Large intestine (tissue), 3 donors: Measurements from ENCODE around the gene MED12L. TPM values are rescaled to one million over a fixed set of nuclear protein-coding genes. Genes with fewer than 3 reads are reported as not detected.
"Not testable (repeated sequence)": the region's sequence is repeated elsewhere in the genome, so short reads cannot be mapped to it uniquely, and the experiment has no call there.

Experiments
- DNase-seq, 2 donors: peaks; one replicate each; pipeline versions ENCODE4 v3.0.0 to v3.0.0-alpha.2; 2013
- H3K27ac ChIP-seq: one replicate; pipeline ENCODE4 v1.5.1; 2013; ENCODE audit warnings: low read length
- H3K27me3 ChIP-seq: 2 replicates; pipeline ENCODE4 v1.6.1; 2013; ENCODE audit warnings: low read length; ENCODE audit not compliant: control insufficient read depth, insufficient read depth
- H3K36me3 ChIP-seq: 2 replicates; pipeline ENCODE4 v1.6.1; 2013; ENCODE audit warnings: low read length; ENCODE audit not compliant: control insufficient read depth, insufficient read depth
- H3K4me1 ChIP-seq: one replicate; pipeline ENCODE4 v1.6.1; 2013; ENCODE audit warnings: low read length; ENCODE audit not compliant: control insufficient read depth, insufficient read depth
- H3K4me3 ChIP-seq: one replicate; pipeline ENCODE4 v1.5.1; 2013; ENCODE audit warnings: low read length
- H3K9me3 ChIP-seq: one replicate; pipeline ENCODE4 v1.6.1; 2013; ENCODE audit warnings: mild to moderate bottlenecking, low read depth, low read length, moderate library complexity; ENCODE audit not compliant: control insufficient read depth
- WGBS: methylation state at CpG from one replicate; pipeline ENCODE4 v1.1.5; 2013; ENCODE audit warnings: low lambda C conversion rate; ENCODE audit not compliant: insufficient coverage; 5-methylcytosine and 5-hydroxymethylcytosine counted together
- polyA plus RNA-seq: library from polyadenylated mRNA; unstranded; fragments of 120-200 nt; gene quantifications from one replicate; pipeline ENCODE4 v1.2.1, GENCODE V29; 2013

Gene MED12L
- polyA plus RNA-seq, 1 donor: 5.4 TPM

GRCh38 chr3:151236316-151236715 lies 150.9 kb downstream of the MED12L start:
- no peaks in the 10 kb centered on the region for H3K4me1 ChIP-seq
- H3K27me3 ChIP-seq: no peaks in the 10 kb centered on the region
- no peaks in the 10 kb centered on the region for H3K36me3 ChIP-seq
- H3K9me3 ChIP-seq: no peaks in the 10 kb centered on the region
- H3K4me3 ChIP-seq: no peak overlapping the region
- DNase-seq: no peak
- no CpG with 5 or more reads among the region's 2 CpGs for WGBS
- H3K27ac ChIP-seq: no peak overlapping the region

DNA sequence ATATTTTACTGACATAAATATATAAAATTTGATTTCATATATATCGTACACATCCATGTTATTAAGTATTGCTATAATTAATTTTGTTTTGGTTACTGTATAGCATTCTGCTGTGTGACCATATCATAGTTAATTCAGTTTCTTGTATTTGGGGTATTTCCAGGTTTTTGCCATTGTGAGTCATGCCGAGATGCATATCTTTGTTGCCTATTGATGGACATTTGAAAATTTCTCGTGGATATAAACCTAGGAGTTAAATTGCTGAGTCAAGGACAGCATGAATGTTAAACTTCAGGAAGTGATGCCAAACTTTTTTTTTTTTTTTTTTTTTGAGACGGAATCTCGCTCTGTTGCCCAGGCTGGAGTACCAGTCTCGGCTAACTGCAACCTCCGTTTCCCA lies 151.3 kb downstream of the MED12L start:
- Histone ChIP-seq H3K27ac (no peak overlapping the region), H3K4me1 (no peaks in the 10 kb centered on the region), H3K36me3 (no peaks in the 10 kb centered on the region), H3K9me3 (no peaks in the 10 kb centered on the region), H3K27me3 (no peaks in the 10 kb centered on the region), H3K4me3 (no peak overlapping the region)
- 80% methylated on average over 1 of the region's 7 CpGs for WGBS
- DNase-seq: no peak

GRCh38 chr3:151242006-151242405 lies 156.5 kb downstream of the MED12L start:
- not testable (repeated sequence) for H3K4me3 ChIP-seq, DNase-seq, H3K4me1 ChIP-seq, H3K27me3 ChIP-seq, H3K9me3 ChIP-seq, H3K27ac ChIP-seq, H3K36me3 ChIP-seq
- no CpG with 5 or more reads among the region's 18 CpGs for WGBS

DNA sequence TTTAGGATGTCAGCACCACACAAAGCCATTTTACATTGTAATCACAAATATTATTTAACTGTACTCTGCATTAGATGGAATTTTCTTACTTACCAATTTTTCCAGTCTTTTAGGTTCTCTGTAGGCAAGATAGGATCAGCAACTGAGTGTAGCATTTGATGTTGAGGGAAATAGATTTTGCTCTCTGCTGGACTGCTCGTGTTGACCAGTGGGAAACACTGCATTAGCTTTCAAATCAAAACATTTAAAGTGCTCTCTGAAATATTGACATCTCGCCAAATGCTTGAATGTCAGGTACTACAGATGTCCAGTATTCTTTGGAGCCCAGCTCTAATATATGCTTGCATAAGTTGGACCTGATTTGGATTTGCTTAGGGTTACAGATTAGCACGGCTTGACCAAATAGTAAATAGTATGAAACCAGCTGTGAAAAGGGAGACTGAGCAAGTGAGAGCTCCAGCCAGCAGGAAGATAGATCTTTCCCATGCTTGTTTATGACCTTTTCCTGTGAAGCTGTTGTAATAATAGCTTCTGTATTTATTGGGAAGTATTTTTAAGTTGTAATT lies 163.4 kb downstream of the MED12L start:
- H3K36me3 ChIP-seq: no peaks in the 10 kb centered on the region
- no peak overlapping the region for H3K27ac ChIP-seq
- no peaks in the 10 kb centered on the region for H3K9me3 ChIP-seq
- no peak for DNase-seq
- no peaks in the 10 kb centered on the region for H3K27me3 ChIP-seq
- no peak overlapping the region for H3K4me3 ChIP-seq
- no CpG with 5 or more reads among the region's 3 CpGs for WGBS
- H3K4me1 ChIP-seq: no peaks in the 10 kb centered on the region

GRCh38 chr3:151256749-151257148 lies 171.3 kb downstream of the MED12L start:
- H3K36me3 ChIP-seq: no peaks in the 10 kb centered on the region
- no peaks in the 10 kb centered on the region for H3K27me3 ChIP-seq
- no peaks in the 10 kb centered on the region for H3K9me3 ChIP-seq
- H3K4me1 ChIP-seq: no peaks in the 10 kb centered on the region
- DNase-seq: no peak
- H3K4me3 ChIP-seq: no peak overlapping the region
- H3K27ac ChIP-seq: no peak overlapping the region
- WGBS: 86% methylated on average over 1 of the region's 1 CpG

- Histone ChIP-seq H3K4me1 (no peaks in the 10 kb centered on the region), H3K27me3 (no peaks in the 10 kb centered on the region), H3K27ac (no peak overlapping the region), H3K9me3 (no peaks in the 10 kb centered on the region), H3K4me3 (no peak overlapping the region), H3K36me3 (no peaks in the 10 kb centered on the region)
- DNase-seq: no peak
- WGBS: 36% methylated on average over 2 of the region's 3 CpGs
These were observed 174.2 kb downstream of the MED12L start for GRCh38 chr3:151259664-151260063.

DNA sequence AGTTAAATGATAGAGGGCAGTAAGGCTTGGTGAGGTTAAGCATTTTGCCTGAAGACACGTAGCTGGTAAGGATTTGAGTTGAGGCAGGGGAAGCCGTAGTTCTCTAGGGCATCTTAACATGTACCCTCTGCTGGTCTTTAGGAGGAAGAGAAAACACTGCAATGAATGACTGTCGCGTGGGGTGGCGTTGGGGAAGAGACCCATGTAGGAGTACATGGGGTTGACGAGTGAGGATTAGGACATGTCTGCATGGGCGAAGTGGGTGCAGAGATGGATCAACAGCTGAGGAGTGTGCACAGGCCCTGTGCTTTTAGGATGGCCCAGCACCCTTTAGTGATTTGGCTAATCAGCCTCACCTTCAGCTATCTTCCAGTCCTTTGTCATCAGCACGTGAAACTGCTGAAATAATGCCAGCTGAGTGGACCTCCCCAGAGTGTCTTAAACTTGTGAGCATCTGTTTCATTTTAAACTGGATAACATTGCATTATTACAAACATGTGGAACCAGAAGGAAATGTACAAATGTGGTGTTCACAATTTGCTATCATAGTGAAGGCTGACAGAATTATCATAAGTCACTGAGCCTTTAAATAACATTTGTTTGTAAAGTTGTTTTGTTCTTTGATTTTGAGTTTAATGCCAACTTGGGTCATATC lies 177.5 kb downstream of the MED12L start:
- Histone ChIP-seq H3K9me3 (no peaks in the 10 kb centered on the region), H3K36me3 (no peaks in the 10 kb centered on the region), H3K4me3 (no peak overlapping the region), H3K27me3 (no peaks in the 10 kb centered on the region), H3K4me1 (no peaks in the 10 kb centered on the region), H3K27ac (no peak overlapping the region)
- DNase-seq: no peak
- 100% methylated on average over 1 of the region's 8 CpGs for whole genome bisulfite sequencing

- Histone ChIP-seq H3K36me3 (no peaks in the 10 kb centered on the region), H3K4me1 (no peaks in the 10 kb centered on the region), H3K27me3 (no peaks in the 10 kb centered on the region), H3K27ac (no peak overlapping the region), H3K4me3 (no peak overlapping the region), H3K9me3 (no peaks in the 10 kb centered on the region)
- no CpG with 5 or more reads among the region's 1 CpG for WGBS
- DNase-seq: no peak
These were observed 179.1 kb downstream of the MED12L start for GRCh38 chr3:151264605-151265004.

DNA sequence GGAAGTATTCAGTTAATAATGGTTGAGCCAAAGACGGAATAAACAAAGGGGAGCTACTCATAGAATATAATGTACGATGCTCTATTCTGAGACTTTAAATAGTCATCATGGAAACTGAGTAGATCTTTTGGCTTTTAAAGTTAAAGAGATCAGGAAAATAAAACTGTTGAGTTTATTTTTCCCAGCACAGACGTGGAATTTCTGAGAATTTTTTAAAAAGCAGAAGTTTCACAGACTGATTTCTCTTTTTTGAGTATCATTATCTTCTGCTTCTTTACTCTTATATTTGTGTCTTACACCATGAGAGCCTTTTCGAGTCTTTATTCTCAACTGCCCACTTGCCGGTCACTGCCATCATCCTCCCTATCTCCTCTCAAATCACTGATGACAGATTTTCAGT lies 179.7 kb downstream of the MED12L start:
- no peaks in the 10 kb centered on the region for H3K36me3 ChIP-seq
- no peak overlapping the region for H3K4me3 ChIP-seq
- no peaks in the 10 kb centered on the region for H3K4me1 ChIP-seq
- no peak overlapping the region for H3K27ac ChIP-seq
- no peak for DNase-seq
- H3K9me3 ChIP-seq: no peaks in the 10 kb centered on the region
- H3K27me3 ChIP-seq: no peaks in the 10 kb centered on the region
- 82% methylated on average over 5 of the region's 5 CpGs for WGBS

DNA sequence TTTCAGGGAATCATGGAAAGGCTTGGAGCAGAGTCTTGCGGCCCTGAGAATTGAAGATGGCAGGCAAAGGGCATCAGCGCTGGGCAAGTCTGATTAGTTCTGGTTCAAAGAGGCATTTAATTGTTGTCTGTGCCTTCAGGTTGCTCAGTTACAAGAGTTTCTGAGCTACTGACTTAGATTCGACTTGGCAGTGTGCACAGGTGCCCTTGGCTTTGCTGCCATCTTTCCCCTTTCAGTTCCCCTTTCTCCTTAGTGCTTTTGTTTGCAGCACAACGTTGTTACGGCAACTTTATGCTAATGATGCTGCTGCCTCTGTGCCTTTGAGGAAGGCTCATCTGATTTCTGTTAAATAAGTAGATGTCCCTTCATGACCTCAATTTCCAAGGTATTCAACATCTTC lies 180.4 kb downstream of the MED12L start:
- DNase-seq: no peak
- H3K36me3 ChIP-seq: no peaks in the 10 kb centered on the region
- WGBS: no CpG with 5 or more reads among the region's 5 CpGs
- no peaks in the 10 kb centered on the region for H3K9me3 ChIP-seq
- no peaks in the 10 kb centered on the region for H3K4me1 ChIP-seq
- no peak overlapping the region for H3K27ac ChIP-seq
- H3K27me3 ChIP-seq: no peaks in the 10 kb centered on the region
- no peak overlapping the region for H3K4me3 ChIP-seq

GRCh38 chr3:151267066-151267465 lies 181.6 kb downstream of the MED12L start:
- Histone ChIP-seq H3K9me3 (no peaks in the 10 kb centered on the region), H3K4me1 (no peaks in the 10 kb centered on the region), H3K36me3 (no peaks in the 10 kb centered on the region), H3K4me3 (no peak overlapping the region), H3K27me3 (no peaks in the 10 kb centered on the region), H3K27ac (no peak overlapping the region)
- WGBS: no CpG with 5 or more reads among the region's 1 CpG
- no peak for DNase-seq
